Measurements from ENCODE around the gene GNAQ. TPM values are rescaled to one million over a fixed set of nuclear protein-coding genes. Genes with fewer than 3 reads are reported as not detected.

The GNAQ gene
- total RNA-seq, 1 donor from 2014 or later, result 35.4 TPM

DNA sequence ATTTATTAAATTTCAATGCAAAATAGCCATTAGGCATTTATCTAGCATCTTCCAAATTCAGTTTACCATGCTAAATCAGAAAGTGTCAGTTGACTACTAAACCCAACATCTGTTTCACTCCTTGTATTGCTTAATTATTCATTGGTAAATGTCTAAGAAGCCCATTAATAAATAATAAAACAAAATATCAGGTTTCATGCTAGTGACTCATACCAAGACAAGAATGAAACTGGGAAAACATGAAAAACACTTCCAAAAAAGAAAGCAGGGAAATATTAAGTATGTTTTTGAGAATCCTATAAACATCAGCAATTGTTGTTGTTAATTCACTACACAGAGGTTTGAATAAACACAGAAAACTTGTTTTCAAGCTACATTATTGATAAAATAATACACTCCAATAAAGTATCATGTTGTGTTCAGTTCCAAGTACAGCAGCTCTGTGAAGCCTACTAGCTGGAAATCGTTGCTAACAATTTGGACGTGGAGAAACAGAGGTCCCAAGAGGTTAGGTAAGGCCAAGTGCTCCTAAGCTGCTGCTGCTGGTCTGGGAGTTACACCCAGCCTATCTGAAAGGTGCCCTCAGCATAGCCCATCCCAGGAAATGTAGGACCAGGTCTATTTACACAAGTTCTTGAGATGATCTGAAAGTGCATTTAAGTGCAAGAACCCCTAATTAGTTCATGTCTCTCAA, 78.8 kb downstream of the GNAQ start:
- peak; percentile 18 for DNase-seq (ENCODE audit: low read depth)
- Histone ChIP-seq H3K4me3 (ENCODE audit: low read depth, low read length) (no peak overlapping the region), H3K36me3 (ENCODE audit: control insufficient read depth, insufficient read depth, low read length) (no peaks in the 10 kb centered on the region), H3K27me3 (ENCODE audit: control insufficient read depth, insufficient read depth, low read length) (no peaks in the 10 kb centered on the region)
- no peak for TF ChIP-seq CTCF (IDR thresholded peaks at IDR 0.05; ENCODE audit: insufficient read depth, low read length, poor library complexity, severe bottlenecking)

GRCh38 chr9:77951369-77951768, 80.2 kb downstream of the GNAQ start:
- Histone ChIP-seq H3K27me3 (ENCODE audit: control insufficient read depth, insufficient read depth, low read length) (no peaks in the 10 kb centered on the region), H3K4me3 (ENCODE audit: low read depth, low read length) (no peak overlapping the region), H3K36me3 (ENCODE audit: control insufficient read depth, insufficient read depth, low read length) (no peaks in the 10 kb centered on the region)
- no peak for TF ChIP-seq CTCF (IDR thresholded peaks at IDR 0.05; ENCODE audit: insufficient read depth, low read length, poor library complexity, severe bottlenecking)
- no peak for DNase-seq (ENCODE audit: low read depth)

GRCh38 chr9:77949751-77950436, 81.7 kb downstream of the GNAQ start:
- no peak for TF ChIP-seq CTCF (IDR thresholded peaks at IDR 0.05; ENCODE audit: insufficient read depth, low read length, poor library complexity, severe bottlenecking)
- Histone ChIP-seq H3K36me3 (ENCODE audit: control insufficient read depth, insufficient read depth, low read length) (no peaks in the 10 kb centered on the region), H3K4me3 (ENCODE audit: low read depth, low read length) (no peak overlapping the region), H3K27me3 (ENCODE audit: control insufficient read depth, insufficient read depth, low read length) (no peaks in the 10 kb centered on the region)
- DNase-seq (ENCODE audit: low read depth), result no peak

DNA sequence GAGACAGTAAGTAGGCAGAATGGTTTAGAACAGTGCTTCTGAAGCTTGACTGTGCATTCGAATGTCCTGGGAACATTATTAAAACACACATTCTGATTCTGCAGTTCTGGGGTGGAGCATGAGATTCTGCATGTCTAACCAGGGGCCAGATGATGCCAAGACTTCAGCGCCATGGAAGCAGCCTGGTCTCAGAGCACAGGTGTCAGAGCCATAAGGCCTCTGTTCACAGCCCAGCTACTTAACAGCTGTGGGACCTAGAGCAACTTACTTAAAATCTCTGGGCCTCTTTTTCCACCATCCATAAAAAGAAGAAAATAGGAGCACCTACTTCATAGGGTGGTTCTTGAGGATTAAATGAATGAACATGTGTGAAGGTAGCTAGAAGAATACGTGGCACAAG, 84.0 kb downstream of the GNAQ start:
- H3K27me3 ChIP-seq (ENCODE audit: control insufficient read depth, insufficient read depth, low read length), result no peaks in the 10 kb centered on the region
- no peaks in the 10 kb centered on the region for H3K36me3 ChIP-seq (ENCODE audit: control insufficient read depth, insufficient read depth, low read length)
- no peak overlapping the region for H3K4me3 ChIP-seq (ENCODE audit: low read depth, low read length)
- DNase-seq (ENCODE audit: low read depth), result no peak
- TF ChIP-seq CTCF (IDR thresholded peaks at IDR 0.05; ENCODE audit: insufficient read depth, low read length, poor library complexity, severe bottlenecking), result no peak

GRCh38 chr9:77946969-77947620, 84.5 kb downstream of the GNAQ start:
- DNase-seq (ENCODE audit: low read depth), result no peak
- Histone ChIP-seq H3K27me3 (ENCODE audit: control insufficient read depth, insufficient read depth, low read length) (no peaks in the 10 kb centered on the region), H3K36me3 (ENCODE audit: control insufficient read depth, insufficient read depth, low read length) (no peaks in the 10 kb centered on the region), H3K4me3 (ENCODE audit: low read depth, low read length) (no peak overlapping the region)
- TF ChIP-seq CTCF (IDR thresholded peaks at IDR 0.05; ENCODE audit: insufficient read depth, low read length, poor library complexity, severe bottlenecking), result no peak

Measured in kidney epithelial cell (primary cell).